PC-3 (cell line): ENCODE results near the gene ZSCAN5A.

Source experiments
- CTCF ChIP-seq: fragments of 300-600 bp; sonication (generic); conservative IDR thresholded peaks from 2 replicates; pipeline ENCODE4 v1.5.1; 2017; ENCODE audit warnings: antibody characterized with exemption, low read depth, mild to moderate bottlenecking, low read length
- EZH2 ChIP-seq: fragments of 300-600 bp; sonication (generic); IDR thresholded peaks from one replicate; pipeline ENCODE4 v1.6.1; 2017; ENCODE audit warnings: antibody characterized with exemption, mild to moderate bottlenecking, low read length; ENCODE audit not compliant: unreplicated experiment

- TF ChIP-seq CTCF, result no peak
- TF ChIP-seq EZH2, result no peak
These were observed 102.9 kb downstream of the ZSCAN5A start for GRCh38 chr19:56211718-56212117.
